Activated CD4-positive, alpha-beta T cell treated with anti-CD3 and anti-CD28 coated beads, Interleukin-2, amount 10 ng/mL, durations not matched to agents 7 days and 5 days (primary cell): ENCODE results near the gene FRMPD4. TPM values are rescaled to one million over a fixed set of nuclear protein-coding genes. Genes with fewer than 3 reads are reported as not detected.

Experiments
- CTCF ChIA-PET: fragments of 350-600 bp; sonication (Branson Sonifier 250); formaldehyde crosslinking; loops from one replicate; lab custom pipeline; 2021; ENCODE audit warnings: antibody characterized with exemption; lab: Charles Lee
- POLR2A ChIA-PET: fragments of 350-600 bp; sonication (Branson Sonifier 250); formaldehyde crosslinking; loops from one replicate; lab custom pipeline; 2021; ENCODE audit warnings: antibody characterized with exemption; lab: Charles Lee
- DNase-seq: peaks from one replicate; pipeline ENCODE4 v3.0.0-alpha.2; 2020
- H3K27ac Mint-ChIP-seq: one replicate; pipeline ENCODE4 v1.8.0; 2021; ENCODE audit warnings: mild to moderate bottlenecking, moderate library complexity, mixed read lengths
- H3K27me3 Mint-ChIP-seq: one replicate; pipeline ENCODE4 v1.8.0; 2021; ENCODE audit warnings: mixed read lengths
- H3K36me3 Mint-ChIP-seq: one replicate; pipeline ENCODE4 v1.8.0; 2021; ENCODE audit warnings: low read depth, mixed read lengths
- H3K4me1 Mint-ChIP-seq: one replicate; pipeline ENCODE4 v1.8.0; 2021; ENCODE audit warnings: mixed read lengths
- H3K4me3 Mint-ChIP-seq: one replicate; pipeline ENCODE4 v1.8.0; 2021; ENCODE audit warnings: mild to moderate bottlenecking, moderate library complexity, mixed read lengths
- H3K9me3 Mint-ChIP-seq: one replicate; pipeline ENCODE4 v1.8.0; 2021; ENCODE audit warnings: mixed read lengths
- total RNA-seq, 2 experiments: library from RNA; stranded (reverse); gene quantifications; one replicate each; pipeline ENCODE4 v1.2.3, GENCODE V29; 2021

The FRMPD4 gene
- total RNA-seq, 2 experiments from 2014 or later: not detected

DNA sequence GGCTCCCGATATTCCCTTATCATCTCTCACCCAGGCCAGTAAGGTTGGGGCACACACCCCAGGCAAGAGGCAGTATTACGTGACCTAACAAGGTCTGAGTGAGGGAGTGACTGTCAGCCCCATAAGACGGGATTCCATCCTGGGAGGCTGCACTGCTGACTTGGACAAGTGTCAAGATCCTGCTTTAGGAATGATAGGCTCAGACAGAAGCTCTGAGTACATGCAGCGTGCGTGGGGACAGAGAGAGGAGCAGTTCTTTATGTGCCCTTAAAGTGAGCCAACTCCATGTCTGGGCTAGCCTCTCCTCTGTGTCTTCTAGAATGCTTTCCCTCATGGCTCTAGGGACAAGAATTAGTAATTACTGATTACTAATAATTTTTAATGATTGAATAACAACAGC lies 510.7 kb downstream of the FRMPD4 start:
- Mint-ChIP-seq H3K27me3 (peaks cover 8% of the 10 kb centered on the region), H3K9me3 (no peaks in the 10 kb centered on the region), H3K27ac (no peak overlapping the region), H3K4me3 (no peak overlapping the region), H3K4me1 (no peaks in the 10 kb centered on the region), H3K36me3 (no peaks in the 10 kb centered on the region)
- no peak for DNase-seq
- ChIA-PET CTCF (no interaction called here), POLR2A (no interaction called here)

DNA sequence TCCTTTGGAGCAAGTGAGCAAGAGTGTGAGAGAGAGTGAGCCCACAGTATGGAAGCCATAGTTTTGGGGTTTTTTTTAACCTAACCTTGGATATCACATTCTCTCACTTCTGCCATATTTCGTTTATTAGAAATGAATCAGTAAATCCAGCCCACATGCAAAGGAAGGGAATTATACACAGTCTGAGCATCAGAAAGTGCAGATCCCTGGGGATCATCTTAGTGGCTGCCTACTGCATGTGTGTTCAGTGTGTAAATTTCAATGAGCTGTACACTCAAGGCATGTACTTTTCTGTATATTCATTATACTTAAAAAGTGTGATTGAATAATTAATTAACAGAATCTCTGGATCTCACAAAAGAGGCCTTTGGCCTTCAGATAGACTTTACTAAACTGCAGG lies 519.2 kb downstream of the FRMPD4 start:
- ChIA-PET POLR2A (no interaction called here), CTCF (no interaction called here)
- Mint-ChIP-seq H3K4me1 (no peaks in the 10 kb centered on the region), H3K36me3 (no peaks in the 10 kb centered on the region), H3K27me3 (no peaks in the 10 kb centered on the region), H3K4me3 (no peak overlapping the region), H3K27ac (no peak overlapping the region), H3K9me3 (no peaks in the 10 kb centered on the region)
- no peak for DNase-seq

DNA sequence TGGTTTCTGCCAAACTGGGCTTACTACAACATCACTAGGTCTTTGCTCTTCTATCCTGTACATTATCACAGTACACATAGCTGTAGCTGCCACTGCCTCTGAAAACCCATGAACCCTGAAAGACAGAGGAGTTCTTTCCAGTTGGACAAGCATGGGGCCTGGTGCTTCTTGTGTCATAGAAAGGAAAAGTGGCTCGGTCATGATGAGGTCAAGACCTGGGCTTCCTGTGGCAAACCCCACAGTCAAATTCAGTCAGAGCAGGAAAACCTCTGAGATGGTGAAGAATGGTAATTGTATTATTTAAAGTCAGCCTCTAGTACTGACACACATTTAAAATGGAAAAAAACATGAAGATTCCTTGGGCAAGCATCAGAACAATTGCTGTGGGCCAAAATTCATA lies 519.6 kb downstream of the FRMPD4 start:
- POLR2A ChIA-PET: no interaction called here
- H3K4me1 Mint-ChIP-seq: no peaks in the 10 kb centered on the region
- H3K36me3 Mint-ChIP-seq: no peaks in the 10 kb centered on the region
- CTCF ChIA-PET: no interaction called here
- H3K27ac Mint-ChIP-seq: no peak overlapping the region
- H3K9me3 Mint-ChIP-seq: no peaks in the 10 kb centered on the region
- DNase-seq: no peak
- no peaks in the 10 kb centered on the region for H3K27me3 Mint-ChIP-seq
- H3K4me3 Mint-ChIP-seq: no peak overlapping the region

DNA sequence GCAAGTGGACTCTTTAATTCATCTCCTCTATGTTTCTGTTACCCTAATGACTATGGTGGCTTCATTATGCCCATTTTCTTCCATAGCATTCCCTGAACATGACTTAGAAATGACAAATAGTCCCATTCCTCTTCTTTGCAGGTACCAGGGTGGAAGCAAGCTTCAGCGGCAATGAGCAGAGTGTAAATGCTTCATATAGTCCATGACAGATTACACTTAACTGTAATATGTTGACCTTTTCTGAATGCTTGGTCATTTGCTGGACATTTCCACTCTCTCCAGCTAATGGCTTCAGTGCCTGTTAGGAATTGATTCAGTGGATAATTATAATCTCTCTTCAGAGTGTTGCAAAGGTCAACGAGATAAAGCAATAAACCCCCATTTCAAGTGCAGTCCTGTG lies 523.2 kb downstream of the FRMPD4 start:
- H3K27me3 Mint-ChIP-seq: no peaks in the 10 kb centered on the region
- no peaks in the 10 kb centered on the region for H3K9me3 Mint-ChIP-seq
- ChIA-PET POLR2A (no interaction called here), CTCF (no interaction called here)
- no peak overlapping the region for H3K4me3 Mint-ChIP-seq
- no peak for DNase-seq
- H3K27ac Mint-ChIP-seq: no peak overlapping the region
- H3K36me3 Mint-ChIP-seq: no peaks in the 10 kb centered on the region
- no peaks in the 10 kb centered on the region for H3K4me1 Mint-ChIP-seq

DNA sequence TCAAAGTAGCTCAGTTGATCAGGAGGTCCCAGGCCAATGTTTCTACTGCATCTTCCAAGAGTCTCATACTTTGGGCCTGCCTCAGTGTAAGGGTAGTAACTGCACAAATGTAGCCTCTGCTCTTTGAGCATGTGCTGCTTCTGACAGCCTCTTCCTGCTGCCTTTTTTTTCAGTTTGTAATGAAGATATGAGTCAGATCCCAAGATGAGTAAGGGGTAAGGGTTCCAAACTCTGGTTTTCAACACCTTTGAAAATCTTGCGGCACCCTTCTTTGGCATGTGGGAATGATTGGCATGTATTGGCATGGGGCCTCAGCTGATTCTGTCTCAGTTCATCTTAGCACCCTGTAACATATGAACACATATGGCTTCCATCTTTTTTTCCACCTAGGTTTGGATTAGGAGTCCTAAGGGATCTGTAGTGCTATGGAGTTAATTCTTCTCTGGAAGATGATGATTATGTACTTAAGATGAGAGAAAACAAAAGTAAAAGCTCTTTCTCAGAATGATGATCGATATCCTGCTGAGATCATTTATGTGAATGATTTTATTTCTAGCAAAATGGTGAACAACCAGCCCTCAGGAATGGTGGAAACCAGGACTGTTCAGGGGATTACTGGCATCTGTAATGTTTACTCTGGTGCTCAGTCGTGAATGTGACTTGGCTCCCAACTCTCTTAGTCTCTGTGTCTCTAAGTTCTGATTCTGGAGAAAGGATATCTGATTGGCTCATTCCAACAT lies 534.3 kb downstream of the FRMPD4 start:
- Mint-ChIP-seq H3K27ac (no peak overlapping the region), H3K36me3 (no peaks in the 10 kb centered on the region), H3K27me3 (no peaks in the 10 kb centered on the region), H3K9me3 (no peaks in the 10 kb centered on the region), H3K4me3 (no peak overlapping the region), H3K4me1 (peaks cover 4% of the 10 kb centered on the region)
- ChIA-PET CTCF (no interaction called here), POLR2A (no interaction called here)
- DNase-seq: no peak

DNA sequence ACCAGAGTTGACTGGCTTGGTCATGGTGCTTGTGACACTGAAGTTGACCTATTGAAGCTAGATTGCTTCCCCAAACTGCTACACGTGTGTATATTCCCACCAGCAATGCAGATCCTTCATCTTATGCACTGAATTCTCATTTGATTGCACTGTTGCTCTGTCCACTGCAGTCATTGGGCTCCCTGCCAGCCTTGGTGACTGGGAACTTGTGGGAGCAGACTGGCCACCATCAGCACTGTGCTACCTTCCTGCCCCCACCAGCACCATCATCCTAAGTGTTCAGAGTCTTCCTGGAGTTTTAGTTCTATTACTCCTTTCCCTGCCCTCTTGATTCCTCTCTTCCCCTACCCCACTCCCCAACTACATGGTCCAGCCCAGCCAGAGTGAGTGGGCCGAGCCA lies 535.2 kb downstream of the FRMPD4 start:
- Mint-ChIP-seq H3K36me3 (no peaks in the 10 kb centered on the region), H3K27me3 (no peaks in the 10 kb centered on the region), H3K9me3 (no peaks in the 10 kb centered on the region), H3K4me3 (no peak overlapping the region), H3K27ac (no peak overlapping the region), H3K4me1 (peaks cover 4% of the 10 kb centered on the region)
- DNase-seq: no peak
- ChIA-PET POLR2A (no interaction called here), CTCF (interaction anchor here (0.6 kb wide), 1 partner anchor 23 kb away, joined by 3 read pairs; no protein-coding TSS in a partner anchor)

DNA sequence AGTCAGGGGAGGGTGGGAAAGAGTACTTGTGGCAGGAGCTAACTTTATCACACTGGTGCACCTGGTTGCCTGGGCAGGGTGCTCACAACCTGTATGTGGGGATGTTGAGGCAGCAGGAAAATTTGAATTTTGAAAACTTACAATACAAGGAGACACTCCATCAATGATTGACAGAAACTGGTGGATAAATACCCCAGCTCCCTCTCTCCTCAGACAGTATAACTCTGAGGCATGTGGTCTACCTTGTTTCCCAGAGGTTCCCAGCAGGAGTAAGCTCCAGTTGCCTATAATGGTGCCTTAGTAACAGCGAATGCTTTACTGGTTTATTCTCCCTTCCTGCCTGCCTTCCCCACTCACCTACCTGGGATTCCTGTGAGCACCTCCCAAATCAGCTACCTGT lies 541.2 kb downstream of the FRMPD4 start:
- Mint-ChIP-seq H3K27me3 (no peaks in the 10 kb centered on the region), H3K9me3 (no peaks in the 10 kb centered on the region), H3K4me1 (no peaks in the 10 kb centered on the region), H3K4me3 (no peak overlapping the region), H3K36me3 (no peaks in the 10 kb centered on the region), H3K27ac (no peak overlapping the region)
- ChIA-PET CTCF (no interaction called here), POLR2A (no interaction called here)
- no peak for DNase-seq

DNA sequence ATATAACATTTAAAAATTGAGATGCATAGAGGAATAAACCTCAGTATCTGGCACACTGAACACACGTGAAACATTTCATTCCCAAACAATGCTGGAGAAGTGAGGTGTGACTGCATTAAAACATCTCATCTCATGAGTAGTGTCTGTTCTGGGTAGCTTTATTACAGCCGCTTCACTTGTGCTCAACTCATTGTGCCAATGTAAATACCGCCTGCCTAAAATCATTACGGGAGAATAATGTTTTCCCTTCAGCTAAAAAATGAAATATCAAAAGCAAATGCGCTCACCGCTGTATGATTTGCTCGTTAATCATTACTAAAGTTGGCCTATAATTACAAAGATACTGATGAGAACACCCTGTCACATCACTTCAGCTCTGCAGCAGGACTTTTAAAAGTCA lies 542.8 kb downstream of the FRMPD4 start:
- H3K4me3 Mint-ChIP-seq: no peak overlapping the region
- POLR2A ChIA-PET: no interaction called here

DNA sequence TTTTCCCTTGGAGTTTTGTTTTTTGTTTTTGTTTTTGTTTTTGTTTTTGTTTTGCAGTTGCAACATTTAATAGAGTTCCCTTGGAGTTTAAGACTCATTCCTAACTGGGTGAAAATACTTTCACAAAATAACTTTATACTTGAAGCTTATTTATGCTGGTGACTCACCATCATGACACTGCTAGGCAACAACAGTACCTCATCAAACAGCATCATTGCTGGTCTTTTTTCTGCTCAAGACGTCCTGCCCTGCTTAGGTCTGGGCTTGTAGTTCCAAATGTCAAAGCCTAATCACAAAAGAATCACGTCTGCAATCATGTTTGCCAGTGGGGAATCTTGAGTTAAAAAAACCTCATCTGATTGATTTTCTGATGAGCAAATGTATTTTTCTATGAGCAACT lies 547.3 kb downstream of the FRMPD4 start:
- CTCF ChIA-PET: no interaction called here
- H3K27ac Mint-ChIP-seq: no peak overlapping the region
- H3K27me3 Mint-ChIP-seq: no peaks in the 10 kb centered on the region
- no peaks in the 10 kb centered on the region for H3K9me3 Mint-ChIP-seq
- no peak for DNase-seq
- no peaks in the 10 kb centered on the region for H3K36me3 Mint-ChIP-seq
- no peak overlapping the region for H3K4me3 Mint-ChIP-seq
- no peaks in the 10 kb centered on the region for H3K4me1 Mint-ChIP-seq
- POLR2A ChIA-PET: no interaction called here

More for the DNA sequence above, 542.8 kb downstream of the FRMPD4 start:
- H3K27ac Mint-ChIP-seq: no peak overlapping the region
- DNase-seq: no peak
- no peaks in the 10 kb centered on the region for H3K4me1 Mint-ChIP-seq
- CTCF ChIA-PET: no interaction called here
- H3K27me3 Mint-ChIP-seq: no peaks in the 10 kb centered on the region
- H3K9me3 Mint-ChIP-seq: no peaks in the 10 kb centered on the region
- H3K36me3 Mint-ChIP-seq: no peaks in the 10 kb centered on the region

DNA sequence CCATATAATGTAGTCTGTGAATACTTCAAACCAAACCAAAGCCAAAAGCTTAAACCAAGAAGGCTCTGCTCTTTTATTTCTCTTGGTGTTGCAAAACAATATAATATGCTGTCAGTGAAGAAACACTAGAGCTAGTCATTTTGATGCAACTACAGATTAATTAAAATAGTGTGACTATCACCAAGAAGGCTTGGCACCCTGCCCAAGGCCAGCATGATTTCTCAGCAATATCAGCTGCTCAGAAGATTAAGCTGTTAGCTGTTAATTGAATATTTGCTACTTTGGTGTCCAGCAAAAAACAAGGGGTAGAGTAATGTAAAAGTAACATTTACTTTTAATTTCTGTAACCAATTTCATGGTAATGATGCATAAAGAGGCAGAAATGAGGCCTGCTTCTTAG lies 548.1 kb downstream of the FRMPD4 start:
- H3K27ac Mint-ChIP-seq: no peak overlapping the region
- ChIA-PET CTCF (no interaction called here), POLR2A (no interaction called here)

DNA sequence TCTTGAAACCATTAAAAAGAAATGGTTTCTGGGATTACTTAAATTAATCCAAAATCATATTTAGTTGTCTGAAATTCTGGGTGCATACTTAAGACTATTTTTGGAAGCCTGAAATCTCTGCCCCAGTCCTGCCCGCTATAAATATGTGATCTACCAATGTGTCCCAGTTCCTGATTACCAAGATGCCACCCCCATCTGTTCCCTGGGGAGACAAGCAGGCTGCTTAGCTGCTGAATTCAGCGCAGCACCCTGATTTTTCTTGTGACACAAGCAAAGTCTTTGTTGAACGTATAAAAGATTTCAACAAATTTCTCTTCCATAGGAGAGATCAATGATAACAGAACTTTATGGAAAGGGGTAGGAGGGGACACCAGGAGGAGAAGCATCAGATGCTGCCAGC lies 552.4 kb downstream of the FRMPD4 start:
- Mint-ChIP-seq H3K27me3 (peaks cover 2% of the 10 kb centered on the region), H3K27ac (no peak overlapping the region), H3K4me1 (no peaks in the 10 kb centered on the region), H3K36me3 (no peaks in the 10 kb centered on the region), H3K4me3 (no peak overlapping the region), H3K9me3 (no peaks in the 10 kb centered on the region)
- ChIA-PET CTCF (no interaction called here), POLR2A (no interaction called here)
- DNase-seq: no peak

More for the DNA sequence above, 548.1 kb downstream of the FRMPD4 start:
- Mint-ChIP-seq H3K4me3 (no peak overlapping the region), H3K4me1 (no peaks in the 10 kb centered on the region), H3K9me3 (no peaks in the 10 kb centered on the region), H3K27me3 (peaks cover under 1% of the 10 kb centered on the region), H3K36me3 (no peaks in the 10 kb centered on the region)
- DNase-seq: no peak

DNA sequence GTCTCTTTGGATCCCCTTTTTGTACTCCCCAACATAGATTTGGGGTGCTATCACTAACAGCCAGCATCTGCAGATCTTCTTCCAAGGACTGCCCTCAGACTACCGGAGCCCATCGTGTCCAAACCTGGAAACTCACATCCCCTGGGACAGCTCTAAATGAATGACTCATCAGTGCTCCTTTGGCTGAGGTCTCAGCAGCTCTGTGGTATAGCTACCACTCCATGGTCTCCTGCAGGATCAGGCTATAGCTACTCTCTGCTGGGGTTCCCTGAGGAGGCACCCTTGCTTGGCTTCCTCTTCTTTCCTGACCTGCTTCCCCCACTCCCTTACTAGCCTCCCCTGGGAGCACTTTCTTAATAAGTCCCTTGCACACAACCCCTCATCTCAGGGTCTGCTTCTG lies 555.5 kb downstream of the FRMPD4 start:
- ChIA-PET CTCF (no interaction called here), POLR2A (no interaction called here)

DNA sequence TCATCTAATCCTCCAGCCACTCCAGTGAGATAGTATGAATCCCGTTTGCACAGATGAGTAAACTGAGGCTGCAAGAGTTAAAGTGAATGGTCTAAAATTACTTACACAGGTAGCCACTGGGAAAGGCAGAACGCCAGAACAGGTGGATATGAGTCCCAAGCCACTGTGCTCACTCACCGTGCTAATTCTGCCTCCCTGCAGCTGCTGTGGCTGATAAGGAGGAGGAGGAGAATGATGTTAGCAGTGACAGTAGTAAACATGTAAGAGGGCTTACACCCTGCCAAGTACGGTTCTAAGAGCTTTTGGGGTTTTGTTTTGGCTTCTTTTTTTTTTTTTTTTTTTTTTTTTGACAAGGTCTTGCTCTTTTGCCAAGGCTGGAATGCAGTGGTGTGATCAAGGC lies 562.5 kb downstream of the FRMPD4 start:
- H3K27ac Mint-ChIP-seq: no peak overlapping the region
- H3K27me3 Mint-ChIP-seq: peaks cover 5% of the 10 kb centered on the region
- no peaks in the 10 kb centered on the region for H3K4me1 Mint-ChIP-seq
- no peak for DNase-seq
- POLR2A ChIA-PET: no interaction called here
- no peaks in the 10 kb centered on the region for H3K9me3 Mint-ChIP-seq
- H3K36me3 Mint-ChIP-seq: no peaks in the 10 kb centered on the region
- CTCF ChIA-PET: no interaction called here
- no peak overlapping the region for H3K4me3 Mint-ChIP-seq

More for the DNA sequence above, 555.5 kb downstream of the FRMPD4 start:
- H3K27ac Mint-ChIP-seq: no peak overlapping the region
- H3K36me3 Mint-ChIP-seq: no peaks in the 10 kb centered on the region
- no peaks in the 10 kb centered on the region for H3K9me3 Mint-ChIP-seq
- DNase-seq: no peak
- H3K27me3 Mint-ChIP-seq: peaks cover 2% of the 10 kb centered on the region
- H3K4me1 Mint-ChIP-seq: no peaks in the 10 kb centered on the region
- no peak overlapping the region for H3K4me3 Mint-ChIP-seq

DNA sequence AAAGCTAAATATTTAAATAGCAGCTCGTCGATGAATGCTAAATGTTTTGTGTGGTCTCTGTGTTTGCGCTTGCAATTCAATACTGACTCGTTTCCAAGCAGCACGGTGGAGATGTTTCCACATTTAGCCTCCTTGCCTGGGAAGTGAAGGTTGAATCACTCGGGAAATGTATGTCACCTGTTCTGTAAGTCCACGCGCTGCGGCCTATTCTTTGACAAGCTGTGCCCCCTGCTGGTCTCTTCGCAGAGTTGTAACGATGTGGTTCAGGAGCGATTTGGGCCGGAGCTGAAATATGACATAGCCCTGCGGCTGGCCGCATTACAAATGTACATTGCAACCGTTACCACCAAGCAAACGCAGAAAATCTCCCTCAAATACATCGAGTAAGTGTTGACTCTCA lies 563.4 kb downstream of the FRMPD4 start:
- no peaks in the 10 kb centered on the region for H3K9me3 Mint-ChIP-seq

More for the DNA sequence above, 563.4 kb downstream of the FRMPD4 start:
- peak; percentile 48 for DNase-seq
- Mint-ChIP-seq H3K36me3 (no peaks in the 10 kb centered on the region), H3K4me1 (no peaks in the 10 kb centered on the region), H3K4me3 (no peak overlapping the region), H3K27ac (no peak overlapping the region), H3K27me3 (peaks cover 5% of the 10 kb centered on the region)
- CTCF ChIA-PET: no interaction called here
- POLR2A ChIA-PET: no interaction called here
